Smooth muscle cell (in vitro differentiated cells): ENCODE data around the gene GJA5. TPM values are rescaled to one million over a fixed set of nuclear protein-coding genes. Genes with fewer than 3 reads are reported as not detected.

Experiments
- DNase-seq: peaks from one replicate; lab custom pipeline; 2025; ENCODE audit not compliant: unreplicated experiment; lab: John Stamatoyannopoulos, UW
- H2AFZ ChIP-seq: fragments of 200-600 bp; sonication (generic); 2 replicates; pipeline ENCODE4 v1.6.0; 2016; ENCODE audit warnings: antibody characterized with exemption, low read depth, mild to moderate bottlenecking
- H3F3A ChIP-seq: fragments of 200-600 bp; sonication (generic); 2 replicates; pipeline ENCODE4 v1.6.0; 2017; ENCODE audit warnings: antibody characterized with exemption, low read depth
- H3K27ac ChIP-seq: fragments of 200-600 bp; sonication (generic); 2 replicates; pipeline ENCODE4 v1.5.1; 2016; ENCODE audit warnings: low read depth, mild to moderate bottlenecking
- H3K27me3 ChIP-seq: fragments of 200-600 bp; sonication (generic); 2 replicates; pipeline ENCODE4 v1.6.1; 2016; ENCODE audit warnings: low read depth, mild to moderate bottlenecking
- H3K36me3 ChIP-seq: fragments of 200-600 bp; sonication (generic); 2 replicates; pipeline ENCODE4 v1.5.1; 2016; ENCODE audit warnings: low read depth
- H3K4me1 ChIP-seq: fragments of 200-600 bp; sonication (generic); 2 replicates; pipeline ENCODE4 v1.5.1; 2016; ENCODE audit warnings: low read depth
- H3K4me2 ChIP-seq: fragments of 200-600 bp; sonication (generic); 2 replicates; pipeline ENCODE4 v1.6.0; 2016; ENCODE audit warnings: mild to moderate bottlenecking
- H3K4me3 ChIP-seq: fragments of 200-600 bp; sonication (generic); 2 replicates; pipeline ENCODE4 v1.5.1; 2016; ENCODE audit warnings: mild to moderate bottlenecking
- H3K79me2 ChIP-seq: fragments of 200-600 bp; sonication (generic); 2 replicates; pipeline ENCODE4 v1.6.0; 2016; ENCODE audit warnings: low read depth, mild to moderate bottlenecking
- H3K9ac ChIP-seq: fragments of 200-600 bp; sonication (generic); 2 replicates; pipeline ENCODE4 v1.6.0; 2016; ENCODE audit warnings: low read depth
- H3K9me3 ChIP-seq: fragments of 200-600 bp; sonication (generic); replicated peaks from 2 replicates; pipeline ENCODE4 v1.5.1; 2016; ENCODE audit warnings: low read depth
- H4K20me1 ChIP-seq: fragments of 200-600 bp; sonication (generic); 2 replicates; pipeline ENCODE4 v1.6.0; 2016; ENCODE audit warnings: low read depth
- WGBS: methylation state at CpG from one replicate; pipeline ENCODE4 v1.1.7; 2016; ENCODE audit warnings: low lambda C conversion rate; 5-methylcytosine and 5-hydroxymethylcytosine counted together
- polyA plus RNA-seq: library from polyadenylated mRNA; unstranded; fragments of >200 nt; fragmentation: Nextera tagmentation; extraction: Ambion mirVana; gene quantifications from 2 replicates; pipeline ENCODE4 v1.2.1, GENCODE V29; 2016
- total RNA-seq: library from RNA; depleted of rRNA; stranded (reverse); fragments of >200 nt; gene quantifications from 2 replicates; pipeline ENCODE4 v1.2.3, GENCODE V29; 2014
- TF ChIP-seq, protein P1 (sequence below): fragments of 200-600 bp; sonication (generic); IDR thresholded peaks from 2 replicates; pipeline ENCODE4 v1.5.1; 2017; ENCODE audit warnings: borderline replicate concordance, mild to moderate bottlenecking, antibody characterized with exemption; ENCODE audit not compliant: insufficient read depth, poor library complexity, severe bottlenecking

Gene GJA5
- total and polyA plus RNA-seq, 2 experiments from 2014 or later, result 0.18 to 2.8 TPM

DNA sequence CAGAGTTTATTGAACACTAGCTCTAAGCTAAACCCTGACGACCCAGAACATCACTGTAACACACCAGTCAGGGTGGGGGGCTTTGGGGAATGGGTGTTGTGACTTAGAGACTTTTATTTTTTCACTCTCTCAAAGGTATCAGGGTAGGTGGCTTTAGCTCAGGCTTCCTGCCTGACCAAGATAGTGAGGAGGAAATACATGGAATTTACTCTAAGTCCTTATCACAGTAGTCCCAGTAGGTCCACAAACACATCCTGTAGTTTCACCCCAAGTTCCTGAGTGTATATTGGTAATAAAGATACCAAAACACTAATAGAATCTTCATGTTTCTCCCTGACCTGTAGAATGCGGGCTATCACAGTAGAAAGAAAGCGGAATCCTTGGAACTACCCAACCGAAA lies 15.1 kb downstream of the GJA5 start:
- no peaks in the 10 kb centered on the region for H3K79me2 ChIP-seq
- TF ChIP-seq, protein P1, sequence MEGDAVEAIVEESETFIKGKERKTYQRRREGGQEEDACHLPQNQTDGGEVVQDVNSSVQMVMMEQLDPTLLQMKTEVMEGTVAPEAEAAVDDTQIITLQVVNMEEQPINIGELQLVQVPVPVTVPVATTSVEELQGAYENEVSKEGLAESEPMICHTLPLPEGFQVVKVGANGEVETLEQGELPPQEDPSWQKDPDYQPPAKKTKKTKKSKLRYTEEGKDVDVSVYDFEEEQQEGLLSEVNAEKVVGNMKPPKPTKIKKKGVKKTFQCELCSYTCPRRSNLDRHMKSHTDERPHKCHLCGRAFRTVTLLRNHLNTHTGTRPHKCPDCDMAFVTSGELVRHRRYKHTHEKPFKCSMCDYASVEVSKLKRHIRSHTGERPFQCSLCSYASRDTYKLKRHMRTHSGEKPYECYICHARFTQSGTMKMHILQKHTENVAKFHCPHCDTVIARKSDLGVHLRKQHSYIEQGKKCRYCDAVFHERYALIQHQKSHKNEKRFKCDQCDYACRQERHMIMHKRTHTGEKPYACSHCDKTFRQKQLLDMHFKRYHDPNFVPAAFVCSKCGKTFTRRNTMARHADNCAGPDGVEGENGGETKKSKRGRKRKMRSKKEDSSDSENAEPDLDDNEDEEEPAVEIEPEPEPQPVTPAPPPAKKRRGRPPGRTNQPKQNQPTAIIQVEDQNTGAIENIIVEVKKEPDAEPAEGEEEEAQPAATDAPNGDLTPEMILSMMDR, result no peak
- H3K36me3 ChIP-seq, result no peaks in the 10 kb centered on the region
- no peaks in the 10 kb centered on the region for H4K20me1 ChIP-seq
- H3K27me3 ChIP-seq, result no peaks in the 10 kb centered on the region
- no peak for DNase-seq
- H3K9me3 ChIP-seq, result no peaks in the 10 kb centered on the region
- no peak overlapping the region for H3K9ac ChIP-seq
- H3K4me2 ChIP-seq, result no peak overlapping the region
- no peak overlapping the region for H3K27ac ChIP-seq
- H3F3A ChIP-seq, result no peaks in the 10 kb centered on the region
- 91% methylated on average over 4 of the region's 4 CpGs for WGBS
- H3K4me3 ChIP-seq, result no peak overlapping the region
- H2AFZ ChIP-seq, result no peak overlapping the region
- no peaks in the 10 kb centered on the region for H3K4me1 ChIP-seq

DNA sequence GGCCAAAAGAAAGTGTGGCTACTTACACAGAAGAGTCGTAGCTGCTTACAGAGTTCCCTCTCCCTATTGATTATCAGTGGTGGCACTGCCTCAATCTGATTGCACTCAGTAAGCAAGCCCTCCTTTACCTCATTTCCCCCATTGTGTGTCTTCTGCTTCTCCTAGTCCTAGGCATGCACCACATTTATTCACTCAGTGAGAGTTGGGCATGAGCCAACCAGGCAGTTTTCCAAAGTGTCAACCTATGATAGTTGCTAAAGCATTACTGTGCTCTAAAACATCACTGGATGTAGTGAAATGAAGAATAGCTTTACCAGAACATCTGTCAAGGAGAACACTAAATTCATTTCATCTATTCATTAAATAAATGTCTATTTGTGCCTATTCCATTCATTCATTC lies 19.3 kb downstream of the GJA5 start:
- H2AFZ ChIP-seq, result no peak overlapping the region
- H3K9ac ChIP-seq, result no peak overlapping the region
- no peaks in the 10 kb centered on the region for H3F3A ChIP-seq
- WGBS, result 89% methylated on average over 1 of the region's 1 CpG
- no peaks in the 10 kb centered on the region for H4K20me1 ChIP-seq
- DNase-seq, result no peak
- H3K4me1 ChIP-seq, result no peaks in the 10 kb centered on the region
- H3K27ac ChIP-seq, result no peak overlapping the region
- H3K9me3 ChIP-seq, result no peaks in the 10 kb centered on the region
- H3K79me2 ChIP-seq, result no peaks in the 10 kb centered on the region
- no peak overlapping the region for H3K4me3 ChIP-seq
- no peaks in the 10 kb centered on the region for H3K36me3 ChIP-seq
- no peaks in the 10 kb centered on the region for H3K27me3 ChIP-seq
- TF ChIP-seq, protein P1, result no peak
- H3K4me2 ChIP-seq, result no peak overlapping the region

DNA sequence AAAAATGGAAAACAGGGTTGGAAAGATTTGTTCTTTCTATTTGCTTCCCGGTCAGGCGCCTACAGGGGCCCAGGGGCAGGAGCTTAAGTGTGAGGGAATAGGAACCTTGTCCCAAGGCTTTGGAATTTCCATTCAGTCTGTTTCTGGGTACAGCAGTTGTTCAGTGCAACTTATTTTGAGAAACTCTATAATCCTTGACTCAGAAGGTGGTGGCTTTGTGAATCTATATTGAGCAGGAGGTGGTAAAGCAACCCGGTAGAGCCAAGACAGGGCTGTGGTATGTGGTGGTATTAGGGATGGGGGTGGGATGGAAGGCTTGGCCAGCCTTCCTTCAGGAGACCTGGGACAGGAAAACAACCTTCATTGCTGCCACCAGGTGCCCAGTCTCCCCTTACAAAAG lies 20.0 kb downstream of the GJA5 start:
- H3K79me2 ChIP-seq, result no peaks in the 10 kb centered on the region
- no peaks in the 10 kb centered on the region for H3F3A ChIP-seq
- no peaks in the 10 kb centered on the region for H4K20me1 ChIP-seq
- TF ChIP-seq, protein P1, result no peak
- WGBS, result 88% methylated on average over 3 of the region's 3 CpGs
- H3K9me3 ChIP-seq, result no peaks in the 10 kb centered on the region
- DNase-seq, result no peak
- no peak overlapping the region for H3K9ac ChIP-seq
- no peaks in the 10 kb centered on the region for H3K4me1 ChIP-seq
- no peak overlapping the region for H3K4me3 ChIP-seq
- H3K4me2 ChIP-seq, result no peak overlapping the region
- H3K36me3 ChIP-seq, result no peaks in the 10 kb centered on the region
- H3K27me3 ChIP-seq, result no peaks in the 10 kb centered on the region
- H2AFZ ChIP-seq, result no peak overlapping the region
- H3K27ac ChIP-seq, result no peak overlapping the region

DNA sequence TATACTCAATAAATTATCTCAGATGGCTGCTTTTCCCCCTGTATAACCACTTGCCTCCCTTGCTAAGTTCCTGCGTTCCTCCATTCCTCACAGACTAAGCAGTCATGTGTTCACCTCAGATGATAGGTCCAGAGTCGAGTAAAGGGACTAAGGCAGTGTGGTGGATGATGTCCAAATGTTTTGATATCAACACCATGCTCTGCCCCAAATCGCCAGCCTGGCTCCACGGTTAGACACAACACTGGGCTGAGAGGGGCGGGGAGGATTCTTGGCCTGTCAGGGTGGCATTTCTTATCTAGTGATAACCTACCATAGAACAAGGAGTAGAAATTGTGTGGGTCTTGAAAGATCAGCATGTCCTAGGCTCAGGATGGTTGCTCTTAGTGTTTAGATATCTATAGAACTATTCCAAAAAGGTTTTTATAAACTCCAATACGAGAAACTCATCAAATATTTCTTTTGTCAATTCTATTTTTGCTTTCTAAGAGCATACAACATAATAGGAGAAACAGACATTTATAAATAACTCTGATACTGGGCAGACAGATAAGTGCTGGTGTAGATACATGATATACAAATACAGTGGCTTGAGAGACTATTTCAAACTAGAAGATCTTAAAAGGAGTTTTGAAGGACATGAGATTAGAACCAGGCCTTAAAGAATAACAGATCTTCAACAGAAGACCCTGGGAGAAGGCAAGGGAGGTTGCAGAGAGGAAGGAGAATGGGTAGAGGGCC lies 21.5 kb downstream of the GJA5 start:
- no peak overlapping the region for H3K4me3 ChIP-seq
- no peak overlapping the region for H3K4me2 ChIP-seq
- no peak overlapping the region for H3K27ac ChIP-seq
- no peaks in the 10 kb centered on the region for H3K4me1 ChIP-seq
- WGBS, result 91% methylated on average over 6 of the region's 6 CpGs
- H3K36me3 ChIP-seq, result no peaks in the 10 kb centered on the region
- no peaks in the 10 kb centered on the region for H3K79me2 ChIP-seq
- H3F3A ChIP-seq, result no peaks in the 10 kb centered on the region
- H3K27me3 ChIP-seq, result no peaks in the 10 kb centered on the region
- no peaks in the 10 kb centered on the region for H3K9me3 ChIP-seq
- H4K20me1 ChIP-seq, result no peaks in the 10 kb centered on the region
- TF ChIP-seq, protein P1, result no peak
- H2AFZ ChIP-seq, result no peak overlapping the region
- H3K9ac ChIP-seq, result no peak overlapping the region
- no peak for DNase-seq
